NCI-H2171 (cell line): ENCODE data around the gene CAPZB.

Experiments used
- DNase-seq: peaks from one replicate; lab custom pipeline; 2025; lab: John Stamatoyannopoulos, UW

CAPZB gene

GRCh38 chr1:19448491-19449439, 36.6 kb downstream of the CAPZB start:
- no peak for DNase-seq

GRCh38 chr1:19447550-19447949, 37.8 kb downstream of the CAPZB start:
- no peak for DNase-seq

GRCh38 chr1:19445417-19446342, 39.7 kb downstream of the CAPZB start:
- DNase-seq, result no peak

GRCh38 chr1:19444296-19445021, 40.9 kb downstream of the CAPZB start:
- DNase-seq, result no peak

GRCh38 chr1:19443326-19443725, 42.0 kb downstream of the CAPZB start:
- DNase-seq, result no peak

- DNase-seq, result no peak
Observed at GRCh38 chr1:19442154-19443096, 42.9 kb downstream of the CAPZB start.

- DNase-seq, result no peak
Observed at GRCh38 chr1:19441048-19441780, 44.1 kb downstream of the CAPZB start.

- DNase-seq, result no peak
Observed at GRCh38 chr1:19439464-19440171, 45.7 kb downstream of the CAPZB start.

GRCh38 chr1:19438516-19439195, 46.7 kb downstream of the CAPZB start:
- DNase-seq, result no peak

GRCh38 chr1:19437891-19438294, 47.4 kb downstream of the CAPZB start:
- no peak for DNase-seq

GRCh38 chr1:19436716-19437476, 48.4 kb downstream of the CAPZB start:
- no peak for DNase-seq

GRCh38 chr1:19435851-19436455, 49.4 kb downstream of the CAPZB start:
- no peak for DNase-seq

GRCh38 chr1:19435181-19435580, 50.2 kb downstream of the CAPZB start:
- no peak for DNase-seq

- DNase-seq, result no peak
Observed at GRCh38 chr1:19433719-19433998, 51.7 kb downstream of the CAPZB start.

- peak; percentile 51 for DNase-seq
Observed at GRCh38 chr1:19432943-19433718, 52.2 kb downstream of the CAPZB start.

- no peak for DNase-seq
Observed at GRCh38 chr1:19430121-19431068, 54.9 kb downstream of the CAPZB start.
